Measurements from ENCODE around the gene ASAP2. TPM values are rescaled to one million over a fixed set of nuclear protein-coding genes. Genes with fewer than 3 reads are reported as not detected.

The ASAP2 gene
- total and polyA plus RNA-seq, 9 of the 15 experiments (the other 6 are each of a cell fraction or from before 2014, with no cell fraction given) = 0.06 to 4.3 (median 3.1) TPM

DNA sequence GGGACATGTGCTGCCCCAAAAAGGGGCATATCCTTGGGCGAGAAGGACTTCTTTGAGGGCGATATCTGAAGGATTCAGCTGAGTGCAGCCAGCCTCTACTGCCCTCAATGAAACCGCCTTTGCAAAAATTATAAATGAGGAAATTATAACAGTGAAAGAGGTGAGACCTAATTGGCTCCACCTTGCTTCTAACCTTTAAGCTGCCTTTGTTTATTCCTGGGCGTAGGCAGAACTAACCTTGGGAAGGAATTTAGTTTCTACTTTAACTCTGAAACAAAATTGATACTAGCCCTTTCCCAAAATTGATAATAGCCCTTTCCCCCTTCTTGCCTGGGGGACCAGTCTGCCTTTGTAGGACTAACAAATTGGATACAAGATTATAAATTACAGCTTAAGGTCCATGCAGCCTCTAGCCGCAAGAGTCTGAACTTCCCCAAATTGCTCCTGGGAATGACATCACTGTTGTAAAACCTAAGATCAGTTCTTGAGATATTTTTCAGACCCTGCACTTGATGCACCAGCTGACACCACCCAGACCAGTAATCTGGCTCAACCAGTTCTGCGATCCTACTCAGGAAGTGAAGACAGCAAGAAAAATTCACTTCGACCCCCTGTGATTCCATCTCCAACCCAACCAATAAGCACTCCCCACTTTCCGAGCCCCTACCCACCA, 36.0 kb upstream of the ASAP2 start (continued):
- no peak for TF ChIP-seq ZNF3 (CRISPR knock-in tag; IDR thresholded peaks at IDR 0.05)
- no peak for TF ChIP-seq ZNF253 (CRISPR knock-in tag; conservative IDR thresholded peaks at IDR 0.05)
- TF ChIP-seq MCM7 (IDR thresholded peaks at IDR 0.05) = no peak
- TF ChIP-seq KLF1 (tag; IDR thresholded peaks at IDR 0.05) = no peak
- no peak for TF ChIP-seq RREB1 (CRISPR knock-in tag; IDR thresholded peaks at IDR 0.05)
- no peak for TF ChIP-seq TAF7 (tag; IDR thresholded peaks at IDR 0.05)
- no peak for TF ChIP-seq PTRF (tag; IDR thresholded peaks at IDR 0.05)
- no peak for TF ChIP-seq XRCC3 (IDR thresholded peaks at IDR 0.05)
- TF ChIP-seq BRD4 (IDR thresholded peaks at IDR 0.05) = peak; percentile 31; the same call in 1 of the 2 replicates
- TF ChIP-seq, protein P1, sequence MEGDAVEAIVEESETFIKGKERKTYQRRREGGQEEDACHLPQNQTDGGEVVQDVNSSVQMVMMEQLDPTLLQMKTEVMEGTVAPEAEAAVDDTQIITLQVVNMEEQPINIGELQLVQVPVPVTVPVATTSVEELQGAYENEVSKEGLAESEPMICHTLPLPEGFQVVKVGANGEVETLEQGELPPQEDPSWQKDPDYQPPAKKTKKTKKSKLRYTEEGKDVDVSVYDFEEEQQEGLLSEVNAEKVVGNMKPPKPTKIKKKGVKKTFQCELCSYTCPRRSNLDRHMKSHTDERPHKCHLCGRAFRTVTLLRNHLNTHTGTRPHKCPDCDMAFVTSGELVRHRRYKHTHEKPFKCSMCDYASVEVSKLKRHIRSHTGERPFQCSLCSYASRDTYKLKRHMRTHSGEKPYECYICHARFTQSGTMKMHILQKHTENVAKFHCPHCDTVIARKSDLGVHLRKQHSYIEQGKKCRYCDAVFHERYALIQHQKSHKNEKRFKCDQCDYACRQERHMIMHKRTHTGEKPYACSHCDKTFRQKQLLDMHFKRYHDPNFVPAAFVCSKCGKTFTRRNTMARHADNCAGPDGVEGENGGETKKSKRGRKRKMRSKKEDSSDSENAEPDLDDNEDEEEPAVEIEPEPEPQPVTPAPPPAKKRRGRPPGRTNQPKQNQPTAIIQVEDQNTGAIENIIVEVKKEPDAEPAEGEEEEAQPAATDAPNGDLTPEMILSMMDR (IDR thresholded peaks at IDR 0.05 in 2 of 3, conservative IDR thresholded peaks at IDR 0.05 in 1 of 3; ENCODE audit: insufficient read depth in 2 of 3, low read depth in 1 of 3, low read length in 3 of 3) = no peak
- peak; percentile 91 for TF ChIP-seq ATF3 (IDR thresholded peaks at IDR 0.05)
- no peak for TF ChIP-seq ATF3 (CRISPR knock-in tag; conservative IDR thresholded peaks at IDR 0.05)
- TF ChIP-seq ZNF583 (CRISPR knock-in tag; IDR thresholded peaks at IDR 0.05) = no peak
- TF ChIP-seq DPF2 (IDR thresholded peaks at IDR 0.05) = peak; percentile 49; the same call in 1 of the 2 replicates
- no peak for TF ChIP-seq CREB1 (IDR thresholded peaks at IDR 0.05)
- TF ChIP-seq CREB1 (CRISPR knock-in tag; IDR thresholded peaks at IDR 0.05) = no peak
- no peak for TF ChIP-seq ZNF311 (CRISPR knock-in tag; IDR thresholded peaks at IDR 0.05)
- no peak for TF ChIP-seq CHAMP1 (IDR thresholded peaks at IDR 0.05)
